Measurements from ENCODE around the gene F12.

DNA sequence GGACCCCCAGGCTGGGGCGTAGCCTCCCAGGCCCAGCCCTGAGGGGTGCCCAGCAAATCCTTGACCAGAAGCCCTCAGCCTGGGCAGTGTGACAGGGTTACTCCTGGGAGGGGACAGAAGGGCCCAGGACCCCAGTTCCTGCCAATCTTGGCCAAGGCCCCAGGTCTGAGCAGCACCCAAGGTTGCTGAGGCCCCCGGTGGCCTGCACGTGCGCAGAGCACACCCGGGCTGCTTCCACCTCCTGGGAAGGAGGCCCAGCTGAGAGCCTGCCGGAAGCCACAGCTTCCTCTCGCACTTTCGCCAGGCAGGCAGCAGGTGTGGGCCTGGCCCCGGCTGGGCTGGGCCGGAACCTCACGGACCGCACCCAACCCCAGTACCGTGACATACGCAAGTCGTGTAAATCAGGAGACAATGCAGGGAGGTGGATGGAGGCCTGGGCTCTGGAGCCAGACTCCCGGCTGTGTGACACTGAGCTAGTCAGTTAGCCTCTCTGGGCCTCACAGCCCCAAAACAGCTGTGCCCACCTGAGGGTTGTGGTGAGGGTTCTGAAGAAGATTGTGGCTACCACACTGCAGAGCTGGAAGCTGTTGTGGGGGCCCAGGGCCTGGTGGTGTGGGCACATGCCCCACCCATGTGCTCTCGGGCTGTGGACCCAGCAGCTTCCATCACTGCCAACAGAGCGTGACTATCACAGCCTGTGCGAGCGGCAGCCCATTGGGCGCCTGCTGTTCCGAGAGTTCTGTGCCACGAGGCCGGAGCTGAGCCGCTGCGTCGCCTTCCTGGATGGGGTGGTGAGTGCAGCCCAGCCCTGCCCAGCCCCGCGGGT lies 22.2 kb upstream of the F12 start:
- TF ChIP-seq HDGF (IDR thresholded peaks at IDR 0.05; ENCODE audit: borderline replicate concordance) (no peak), FOXA1 (IDR thresholded peaks at IDR 0.05) (no peak), SP1 (IDR thresholded peaks at IDR 0.05) (no peak), FOXK2 (IDR thresholded peaks at IDR 0.05) (no peak), SUZ12 (IDR thresholded peaks at IDR 0.05) (no peak), ELF4 (IDR thresholded peaks at IDR 0.05) (no peak), ARNT (IDR thresholded peaks at IDR 0.05) (no peak), LEF1 (IDR thresholded peaks at IDR 0.05; ENCODE audit: borderline replicate concordance) (no peak)
